Kidney (tissue), 14 donors: ENCODE data around the gene DTNB. TPM values are rescaled to one million over a fixed set of nuclear protein-coding genes. Genes with fewer than 3 reads are reported as not detected.

Source experiments
- DNase-seq, 5 donors: peaks; one replicate each; pipeline ENCODE4 v3.0.0-alpha.2; 2013 to 2020
- FAIRE-seq: peaks from 2 replicates; lab custom pipeline; 2012; peaks lifted over from hg19 to GRCh38; lab: Jason Lieb, UNC
- H3K27ac ChIP-seq, 2 donors: one replicate each; pipeline ENCODE4 v1.7.0; 2013; ENCODE audit warnings: low read depth in 2 of 2, low read length in 2 of 2, inconsistent platforms in 1 of 2
- H3K27me3 ChIP-seq: one replicate; pipeline ENCODE4 v1.7.1; 2013; ENCODE audit warnings: low read length, inconsistent platforms; ENCODE audit not compliant: control insufficient read depth, insufficient read depth
- H3K36me3 ChIP-seq, 3 donors: one replicate each; pipeline versions ENCODE4 v1.7.0 to v1.7.1; 2013; ENCODE audit warnings: low read length in 3 of 3, control low read depth in 1 of 3, inconsistent platforms in 1 of 3; ENCODE audit not compliant: insufficient read depth in 3 of 3, control insufficient read depth in 2 of 3
- H3K4me1 ChIP-seq, 3 donors: one replicate each; pipeline versions ENCODE4 v1.7.0 to v1.7.1; 2013; ENCODE audit warnings: low read length in 3 of 3, inconsistent platforms in 1 of 3, low read depth in 1 of 3; ENCODE audit not compliant: control insufficient read depth in 2 of 3, insufficient read depth in 2 of 3
- H3K4me3 ChIP-seq, 3 donors: one replicate each; pipeline versions ENCODE4 v1.7.0 to v1.8.1; 2013; ENCODE audit warnings: low read length in 3 of 3, control low read depth in 1 of 3, inconsistent platforms in 1 of 3
- H3K9ac ChIP-seq, 3 donors: one replicate each; pipeline versions ENCODE4 v1.7.0 to v1.7.1; 2013; ENCODE audit warnings: low read length in 3 of 3, control low read depth in 1 of 3, inconsistent platforms in 1 of 3
- H3K9me3 ChIP-seq, 3 donors: one replicate each; pipeline versions ENCODE4 v1.7.0 to v1.7.1; 2013; ENCODE audit warnings: low read length in 3 of 3, control low read depth in 1 of 3, inconsistent platforms in 1 of 3; ENCODE audit not compliant: control insufficient read depth in 2 of 3, insufficient read depth in 1 of 3
- intact Hi-C: fragments of 100-400 bp; cut with DNase I; formaldehyde crosslinking; loops from one replicate; pipeline ENCODE4 v1.11.1; 2022
- polyA plus RNA-seq: library from polyadenylated mRNA; stranded (reverse); fragments of 350-450 nt; fragmentation: Illumina TruSeq; extraction: RNeasy Lipid Tissue Mini Kit (QIAGEN cat#74804); gene quantifications from one replicate; pipeline ENCODE4 v1.2.3, GENCODE V29; 2014; ENCODE audit warnings: low read depth, low replicate concordance; ENCODE audit not compliant: insufficient read depth
- total RNA-seq: library from RNA; stranded (reverse); fragmentation: NEBNext Ultra II Directional; extraction: Animal tissue kit (Norgen Biotek cat#: 25700); gene quantifications from one replicate; pipeline ENCODE4 v1.2.1, GENCODE V29; 2021
- TF ChIP-seq, protein P1 (sequence below): IDR thresholded peaks from 3 replicates; pipeline ENCODE4 v1.5.1; 2012; ENCODE audit warnings: mild to moderate bottlenecking, moderate library complexity, borderline replicate concordance; ENCODE audit not compliant: insufficient read depth; ENCODE audit errors: extremely low read depth
- donor health status: control.
- donor health status: control.
- donor health status: control.
- donor health status: control.
- donor health status: control.
- donor health status: DM: yes; HTN: yes; CAD: no.
- donor health status: Normal renal cell carcinoma (clear cell type).

Gene DTNB
- total and polyA plus RNA-seq, 2 donors from 2014 or later: 23.0 to 28.1 TPM

- DNase-seq: peak in 2 of 5 donors; percentile 36 to 40
- intact Hi-C loops: no loop called here
- H3K9ac ChIP-seq: no peak overlapping the region
- no peak overlapping the region for H3K27ac ChIP-seq
- FAIRE-seq: no peak
- no peak overlapping the region for H3K4me3 ChIP-seq
- TF ChIP-seq, protein P1, sequence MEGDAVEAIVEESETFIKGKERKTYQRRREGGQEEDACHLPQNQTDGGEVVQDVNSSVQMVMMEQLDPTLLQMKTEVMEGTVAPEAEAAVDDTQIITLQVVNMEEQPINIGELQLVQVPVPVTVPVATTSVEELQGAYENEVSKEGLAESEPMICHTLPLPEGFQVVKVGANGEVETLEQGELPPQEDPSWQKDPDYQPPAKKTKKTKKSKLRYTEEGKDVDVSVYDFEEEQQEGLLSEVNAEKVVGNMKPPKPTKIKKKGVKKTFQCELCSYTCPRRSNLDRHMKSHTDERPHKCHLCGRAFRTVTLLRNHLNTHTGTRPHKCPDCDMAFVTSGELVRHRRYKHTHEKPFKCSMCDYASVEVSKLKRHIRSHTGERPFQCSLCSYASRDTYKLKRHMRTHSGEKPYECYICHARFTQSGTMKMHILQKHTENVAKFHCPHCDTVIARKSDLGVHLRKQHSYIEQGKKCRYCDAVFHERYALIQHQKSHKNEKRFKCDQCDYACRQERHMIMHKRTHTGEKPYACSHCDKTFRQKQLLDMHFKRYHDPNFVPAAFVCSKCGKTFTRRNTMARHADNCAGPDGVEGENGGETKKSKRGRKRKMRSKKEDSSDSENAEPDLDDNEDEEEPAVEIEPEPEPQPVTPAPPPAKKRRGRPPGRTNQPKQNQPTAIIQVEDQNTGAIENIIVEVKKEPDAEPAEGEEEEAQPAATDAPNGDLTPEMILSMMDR: no peak
- H3K9me3 ChIP-seq: peaks cover 0 to 7% (median 0%) of the 10 kb centered on the region in 3 donors
- H3K4me1 ChIP-seq: peaks cover 0 to 7% (median 2%) of the 10 kb centered on the region in 3 donors
- H3K36me3 ChIP-seq: no peaks in the 10 kb centered on the region
- H3K27me3 ChIP-seq: no peaks in the 10 kb centered on the region
These were observed 202.6 kb downstream of the DTNB start for GRCh38 chr2:25470806-25471205.

GRCh38 chr2:25467743-25468142, 205.6 kb downstream of the DTNB start:
- Histone ChIP-seq H3K9ac (no peak overlapping the region), H3K4me1 (no peaks in the 10 kb centered on the region), H3K27ac (no peak overlapping the region), H3K9me3 (no peaks in the 10 kb centered on the region), H3K27me3 (no peaks in the 10 kb centered on the region), H3K36me3 (no peaks in the 10 kb centered on the region), H3K4me3 (no peak overlapping the region)
- DNase-seq (no peak), FAIRE-seq (no peak)
- intact Hi-C loops: no loop called here
- TF ChIP-seq, protein P1: no peak

- no peaks in the 10 kb centered on the region for H3K9me3 ChIP-seq
- TF ChIP-seq, protein P1: no peak
- H3K27ac ChIP-seq: no peak overlapping the region
- FAIRE-seq: no peak
- no peak for DNase-seq
- no peaks in the 10 kb centered on the region for H3K27me3 ChIP-seq
- H3K9ac ChIP-seq: no peak overlapping the region
- no peaks in the 10 kb centered on the region for H3K36me3 ChIP-seq
- intact Hi-C loops: no loop called here
- H3K4me3 ChIP-seq: no peak overlapping the region
- no peaks in the 10 kb centered on the region for H3K4me1 ChIP-seq
These were observed 211.4 kb downstream of the DTNB start for GRCh38 chr2:25462021-25462420.

- Histone ChIP-seq H3K27me3 (no peaks in the 10 kb centered on the region), H3K27ac (no peak overlapping the region), H3K36me3 (no peaks in the 10 kb centered on the region), H3K9me3 (no peaks in the 10 kb centered on the region), H3K4me1 (no peaks in the 10 kb centered on the region), H3K4me3 (no peak overlapping the region), H3K9ac (no peak overlapping the region)
- FAIRE-seq (no peak), DNase-seq (no peak)
- TF ChIP-seq, protein P1: no peak
- intact Hi-C loops: no loop called here
These were observed 213.0 kb downstream of the DTNB start for GRCh38 chr2:25460261-25460905.
